Uterus (tissue), 4 donors: ENCODE results near the gene CLPTM1L. TPM values are rescaled to one million over a fixed set of nuclear protein-coding genes. Genes with fewer than 3 reads are reported as not detected.

Source experiments
- DNase-seq, 2 donors: peaks; one replicate each; pipeline ENCODE4 v3.0.0-alpha.2; 2019 to 2020
- H3K27ac ChIP-seq, 2 donors: fragments of 200-600 bp; sonication (generic); 1 replicate in 1 of 2; 2 replicates in 1 of 2; pipeline ENCODE4 v1.5.1; 2016 to 2018
- H3K27me3 ChIP-seq, 2 donors: fragments of 200-600 bp; sonication (generic); one replicate each; pipeline ENCODE4 v1.5.1; 2018 to 2019; ENCODE audit warnings: control low read depth in 1 of 2
- H3K36me3 ChIP-seq, 2 donors: fragments of 200-600 bp; sonication (generic); one replicate each; pipeline ENCODE4 v1.5.1; 2019; ENCODE audit warnings: control low read depth in 1 of 2
- H3K4me1 ChIP-seq, 2 donors: fragments of 200-600 bp; sonication (generic); one replicate each; pipeline ENCODE4 v1.5.1; 2018 to 2019; ENCODE audit warnings: control low read depth in 1 of 2
- H3K4me3 ChIP-seq, 2 donors: fragments of 200-600 bp; sonication (generic); 1 replicate in 1 of 2; 2 replicates in 1 of 2; pipeline ENCODE4 v1.5.1; 2018 to 2019; ENCODE audit warnings: mild to moderate bottlenecking in 1 of 2
- H3K9me3 ChIP-seq, 2 donors: fragments of 200-600 bp; sonication (generic); one replicate each; pipeline ENCODE4 v1.5.1; 2019; ENCODE audit warnings: control low read depth in 1 of 2
- POLR2A ChIP-seq, 2 donors: fragments of 450-650 bp; IDR thresholded peaks; one replicate each; pipeline ENCODE4 v1.6.1; 2016; ENCODE audit warnings: antibody characterized with exemption in 2 of 2, mild to moderate bottlenecking in 1 of 2, moderate library complexity in 1 of 2
- intact Hi-C: fragments of 100-400 bp; cut with DNase I; formaldehyde crosslinking; loops from one replicate; pipeline ENCODE4 v1.15.1; 2023; ENCODE audit warnings: low total_unique reads
- total RNA-seq, 4 donors: library from RNA; depleted of rRNA in 3 of 4; stranded (reverse); fragments of >200 nt in 3 of 4; gene quantifications; one replicate each; pipeline versions ENCODE4 v1.1.0 to v1.2.4, GENCODE V29; 2014 to 2023
- TF ChIP-seq, protein P1 (sequence below), 4 experiments: fragments of 200-600 bp in 2 of 4; fragments of 450-650 bp in 2 of 4; sonication (generic) in 2 of 4; IDR thresholded peaks; one replicate each; pipeline ENCODE4 v1.5.1; 2016 to 2019; ENCODE audit warnings: antibody characterized with exemption in 4 of 4, mild to moderate bottlenecking in 2 of 4, moderate library complexity in 1 of 4
- donor health status: DM: yes; HTN: yes; CAD: no.

The CLPTM1L gene
- total RNA-seq, 4 donors from 2014 or later: 63.2 to 74.3 (median 71.1) TPM

- intact Hi-C loops: no loop called here
- Histone ChIP-seq H3K27me3 (no peaks in the 10 kb centered on the region), H3K27ac (no peak overlapping the region), H3K36me3 (no peaks in the 10 kb centered on the region), H3K4me1 (no peaks in the 10 kb centered on the region), H3K9me3 (no peaks in the 10 kb centered on the region), H3K4me3 (no peak overlapping the region)
- TF ChIP-seq, protein P1, sequence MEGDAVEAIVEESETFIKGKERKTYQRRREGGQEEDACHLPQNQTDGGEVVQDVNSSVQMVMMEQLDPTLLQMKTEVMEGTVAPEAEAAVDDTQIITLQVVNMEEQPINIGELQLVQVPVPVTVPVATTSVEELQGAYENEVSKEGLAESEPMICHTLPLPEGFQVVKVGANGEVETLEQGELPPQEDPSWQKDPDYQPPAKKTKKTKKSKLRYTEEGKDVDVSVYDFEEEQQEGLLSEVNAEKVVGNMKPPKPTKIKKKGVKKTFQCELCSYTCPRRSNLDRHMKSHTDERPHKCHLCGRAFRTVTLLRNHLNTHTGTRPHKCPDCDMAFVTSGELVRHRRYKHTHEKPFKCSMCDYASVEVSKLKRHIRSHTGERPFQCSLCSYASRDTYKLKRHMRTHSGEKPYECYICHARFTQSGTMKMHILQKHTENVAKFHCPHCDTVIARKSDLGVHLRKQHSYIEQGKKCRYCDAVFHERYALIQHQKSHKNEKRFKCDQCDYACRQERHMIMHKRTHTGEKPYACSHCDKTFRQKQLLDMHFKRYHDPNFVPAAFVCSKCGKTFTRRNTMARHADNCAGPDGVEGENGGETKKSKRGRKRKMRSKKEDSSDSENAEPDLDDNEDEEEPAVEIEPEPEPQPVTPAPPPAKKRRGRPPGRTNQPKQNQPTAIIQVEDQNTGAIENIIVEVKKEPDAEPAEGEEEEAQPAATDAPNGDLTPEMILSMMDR (IDR thresholded peaks at IDR 0.05): no peak
- no peak for TF ChIP-seq POLR2A (IDR thresholded peaks at IDR 0.05)
- DNase-seq: no peak
Observed at GRCh38 chr5:1378866-1379659, 34.2 kb upstream of the CLPTM1L start.

GRCh38 chr5:1378096-1378495 is 33.2 kb upstream of the CLPTM1L start:
- no peak for TF ChIP-seq POLR2A (IDR thresholded peaks at IDR 0.05)
- TF ChIP-seq, protein P1 (IDR thresholded peaks at IDR 0.05): no peak
- H3K9me3 ChIP-seq: no peaks in the 10 kb centered on the region
- DNase-seq: no peak
- no peaks in the 10 kb centered on the region for H3K4me1 ChIP-seq
- H3K4me3 ChIP-seq: no peak overlapping the region
- no peak overlapping the region for H3K27ac ChIP-seq
- intact Hi-C loops: no loop called here
- no peaks in the 10 kb centered on the region for H3K27me3 ChIP-seq
- no peaks in the 10 kb centered on the region for H3K36me3 ChIP-seq

DNA sequence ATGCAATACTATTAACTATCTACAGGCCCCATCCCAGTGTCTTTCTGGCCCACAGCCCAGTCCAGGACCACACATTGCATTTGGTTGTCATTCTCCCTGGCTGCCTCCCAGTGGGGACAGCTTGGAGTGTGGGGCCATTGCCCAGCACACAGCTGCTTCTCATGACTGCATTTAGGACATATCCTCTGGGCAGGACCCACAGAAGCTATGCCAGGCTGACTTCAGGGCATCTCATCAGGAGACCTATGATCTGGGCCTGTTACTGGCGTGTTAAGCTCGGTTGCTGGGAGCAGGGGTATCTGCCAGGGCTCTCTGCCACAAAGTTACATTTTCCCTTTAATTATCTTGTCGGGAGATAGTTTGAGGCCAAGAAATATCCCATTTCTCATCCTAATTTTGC is 32.1 kb upstream of the CLPTM1L start:
- Histone ChIP-seq H3K36me3 (no peaks in the 10 kb centered on the region), H3K4me1 (no peaks in the 10 kb centered on the region), H3K9me3 (no peaks in the 10 kb centered on the region), H3K4me3 (no peak overlapping the region), H3K27ac (no peak overlapping the region), H3K27me3 (no peaks in the 10 kb centered on the region)
- TF ChIP-seq, protein P1 (IDR thresholded peaks at IDR 0.05): no peak
- no peak for TF ChIP-seq POLR2A (IDR thresholded peaks at IDR 0.05)
- intact Hi-C loops: no loop called here
- DNase-seq: no peak

DNA sequence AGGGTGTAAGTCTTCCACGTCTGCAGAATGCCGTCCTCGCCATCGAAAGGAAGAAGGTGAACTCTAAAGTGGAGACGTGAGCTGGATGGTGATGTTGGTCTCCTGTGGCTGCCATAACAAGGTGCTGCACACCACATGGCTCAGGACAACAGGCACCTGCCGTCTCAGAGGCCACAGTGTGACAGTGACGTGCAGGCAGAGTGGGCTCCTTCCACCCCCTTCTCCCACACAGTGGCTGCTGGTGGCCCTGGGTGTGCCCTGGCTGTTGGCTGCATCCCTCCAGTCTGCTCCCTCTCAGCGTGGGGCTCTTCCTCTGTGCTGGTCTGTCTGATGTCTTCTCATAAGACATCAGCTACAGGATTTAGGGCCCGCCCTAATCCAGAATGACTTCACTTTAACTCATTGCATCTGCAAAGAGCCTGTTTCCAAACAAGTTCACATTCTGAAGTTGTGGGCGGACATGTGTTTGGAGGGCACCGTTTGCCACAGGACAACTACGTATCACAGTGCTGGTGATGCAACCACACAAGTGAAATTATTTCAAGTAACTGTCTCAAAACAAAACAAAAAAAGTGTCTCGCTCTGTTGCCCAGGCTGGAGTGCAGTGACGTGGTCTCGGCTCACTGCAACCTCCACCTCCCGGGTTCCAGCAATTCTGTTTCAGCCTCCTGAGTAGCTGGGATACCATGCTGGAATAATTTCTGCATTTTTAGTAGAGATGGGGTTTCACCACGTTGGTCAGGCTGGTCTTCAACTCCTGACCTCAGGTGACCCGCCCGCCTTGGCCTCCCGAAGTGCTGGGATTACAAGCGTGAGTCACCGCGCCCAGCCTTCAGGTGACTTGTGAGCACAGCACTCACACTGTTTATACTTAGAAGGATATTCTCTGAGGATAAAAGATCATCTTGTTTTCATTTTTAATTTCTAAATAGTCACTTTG is 31.2 kb upstream of the CLPTM1L start:
- no peaks in the 10 kb centered on the region for H3K4me1 ChIP-seq
- DNase-seq: no peak
- H3K27me3 ChIP-seq: no peaks in the 10 kb centered on the region
- intact Hi-C loops: no loop called here
- no peak overlapping the region for H3K27ac ChIP-seq
- TF ChIP-seq POLR2A (IDR thresholded peaks at IDR 0.05): no peak
- TF ChIP-seq, protein P1 (IDR thresholded peaks at IDR 0.05): no peak
- no peaks in the 10 kb centered on the region for H3K36me3 ChIP-seq
- H3K9me3 ChIP-seq: no peaks in the 10 kb centered on the region
- H3K4me3 ChIP-seq: no peak overlapping the region

DNA sequence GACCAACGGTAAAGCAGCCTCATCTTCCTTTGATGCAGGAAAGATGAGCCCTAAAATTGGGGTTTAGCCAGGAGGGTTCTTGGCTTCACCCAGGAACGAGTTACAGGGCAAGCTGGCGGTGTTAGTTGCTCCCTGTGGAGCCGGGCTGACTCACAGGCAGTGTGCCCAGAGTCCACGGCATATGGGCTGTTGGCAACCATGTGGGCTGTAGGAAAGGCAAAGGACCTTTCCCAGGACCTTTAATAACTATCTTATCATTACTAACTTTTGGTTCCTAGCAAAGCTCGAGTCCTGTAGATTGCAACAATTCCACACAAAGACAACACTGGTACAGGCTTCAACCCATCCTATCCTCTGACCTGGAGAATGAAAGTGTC is 29.8 kb upstream of the CLPTM1L start:
- no peak for DNase-seq
- Histone ChIP-seq H3K4me1 (no peaks in the 10 kb centered on the region), H3K27me3 (no peaks in the 10 kb centered on the region), H3K4me3 (no peak overlapping the region), H3K9me3 (no peaks in the 10 kb centered on the region), H3K36me3 (no peaks in the 10 kb centered on the region), H3K27ac (no peak overlapping the region)
- TF ChIP-seq POLR2A (IDR thresholded peaks at IDR 0.05): no peak
- TF ChIP-seq, protein P1 (IDR thresholded peaks at IDR 0.05): no peak
- intact Hi-C loops: no loop called here
